CD4-positive, alpha-beta memory T cell (primary cell): Measurements from ENCODE around the gene ATXN7L1. TPM values are rescaled to one million over a fixed set of nuclear protein-coding genes. Genes with fewer than 3 reads are reported as not detected.

Source experiments
- CTCF ChIA-PET: fragments of 350-600 bp; sonication (Branson Sonifier 250); formaldehyde crosslinking; loops from one replicate; lab custom pipeline; 2021; ENCODE audit warnings: inconsistent platforms; ENCODE audit not compliant: partially characterized antibody; lab: Charles Lee
- POLR2A ChIA-PET: fragments of 350-600 bp; sonication (Branson Sonifier 250); formaldehyde crosslinking; loops from one replicate; lab custom pipeline; 2021; ENCODE audit not compliant: partially characterized antibody; lab: Charles Lee
- DNase-seq, 5 donors: peaks; one replicate each; pipeline versions ENCODE4 v3.0.0 to v3.0.0-alpha.2; 2020 to 2022; ENCODE audit warnings: mixed read lengths in 1 of 5
- H3K27ac ChIP-seq: one replicate; pipeline ENCODE4 v1.7.0; 2013; ENCODE audit warnings: low read depth, low read length
- H3K27me3 ChIP-seq: 2 replicates; pipeline ENCODE4 v1.7.0; 2013; ENCODE audit warnings: mild to moderate bottlenecking, low read length, moderate library complexity; ENCODE audit not compliant: insufficient read depth
- H3K36me3 ChIP-seq: 2 replicates; pipeline ENCODE4 v1.7.0; 2013; ENCODE audit warnings: mild to moderate bottlenecking, low read length, moderate library complexity; ENCODE audit not compliant: insufficient read depth
- H3K4me1 ChIP-seq: 2 replicates; pipeline ENCODE4 v1.7.0; 2013; ENCODE audit warnings: mild to moderate bottlenecking, low read length, moderate library complexity; ENCODE audit not compliant: insufficient read depth
- H3K4me3 ChIP-seq, 2 donors: one replicate each; pipeline ENCODE4 v1.7.0; 2013; ENCODE audit warnings: low read length in 2 of 2, mild to moderate bottlenecking in 1 of 2
- H3K9me3 ChIP-seq, 2 donors: one replicate each; pipeline ENCODE4 v1.7.0; 2013; ENCODE audit warnings: low read length in 2 of 2, control low read depth in 1 of 2; ENCODE audit not compliant: control insufficient read depth in 1 of 2
- H3K27ac Mint-ChIP-seq, 7 donors: one replicate each; pipeline ENCODE4 v1.8.0; 2020 to 2021; ENCODE audit warnings: mixed read lengths in 7 of 7, mild to moderate bottlenecking in 6 of 7, inconsistent platforms in 3 of 7, moderate library complexity in 3 of 7
- H3K27me3 Mint-ChIP-seq, 2 donors: one replicate each; pipeline ENCODE4 v1.8.0; 2020 to 2021; ENCODE audit warnings: mixed read lengths in 2 of 2
- H3K36me3 Mint-ChIP-seq, 2 donors: one replicate each; pipeline ENCODE4 v1.8.0; 2020 to 2021; ENCODE audit warnings: mixed read lengths in 2 of 2, inconsistent platforms in 1 of 2, mild to moderate bottlenecking in 1 of 2
- H3K4me1 Mint-ChIP-seq, 4 donors: one replicate each; pipeline ENCODE4 v1.8.0; 2020 to 2021; ENCODE audit warnings: mixed read lengths in 4 of 4, mild to moderate bottlenecking in 1 of 4
- H3K4me3 Mint-ChIP-seq, 8 donors: one replicate each; pipeline ENCODE4 v1.8.0; 2020 to 2021; ENCODE audit warnings: mixed read lengths in 8 of 8, mild to moderate bottlenecking in 7 of 8, moderate library complexity in 6 of 8, inconsistent platforms in 3 of 8
- H3K9me3 Mint-ChIP-seq, 8 donors: one replicate each; pipeline ENCODE4 v1.8.0; 2020 to 2021; ENCODE audit warnings: mixed read lengths in 8 of 8, mild to moderate bottlenecking in 5 of 8, inconsistent platforms in 3 of 8, moderate library complexity in 1 of 8
- intact Hi-C: fragments of 100-400 bp; cut with micrococcal nuclease; formaldehyde crosslinking; loops from one replicate; pipeline ENCODE4 v1.15.1; 2023
- polyA plus RNA-seq, 2 donors: library from polyadenylated mRNA; unstranded; fragments of 300-500 nt; fragmentation: Illumina TruSeq; gene quantifications; one replicate each; pipeline ENCODE4 v1.2.3, GENCODE V29; 2021
- total RNA-seq, 2 experiments: library from RNA; stranded (reverse); gene quantifications; one replicate each; pipeline ENCODE4 v1.2.3, GENCODE V29; 2021

The ATXN7L1 gene
- total and polyA plus RNA-seq, 4 experiments from 2014 or later: 8.7 to 62.2 (median 42.6) TPM

DNA sequence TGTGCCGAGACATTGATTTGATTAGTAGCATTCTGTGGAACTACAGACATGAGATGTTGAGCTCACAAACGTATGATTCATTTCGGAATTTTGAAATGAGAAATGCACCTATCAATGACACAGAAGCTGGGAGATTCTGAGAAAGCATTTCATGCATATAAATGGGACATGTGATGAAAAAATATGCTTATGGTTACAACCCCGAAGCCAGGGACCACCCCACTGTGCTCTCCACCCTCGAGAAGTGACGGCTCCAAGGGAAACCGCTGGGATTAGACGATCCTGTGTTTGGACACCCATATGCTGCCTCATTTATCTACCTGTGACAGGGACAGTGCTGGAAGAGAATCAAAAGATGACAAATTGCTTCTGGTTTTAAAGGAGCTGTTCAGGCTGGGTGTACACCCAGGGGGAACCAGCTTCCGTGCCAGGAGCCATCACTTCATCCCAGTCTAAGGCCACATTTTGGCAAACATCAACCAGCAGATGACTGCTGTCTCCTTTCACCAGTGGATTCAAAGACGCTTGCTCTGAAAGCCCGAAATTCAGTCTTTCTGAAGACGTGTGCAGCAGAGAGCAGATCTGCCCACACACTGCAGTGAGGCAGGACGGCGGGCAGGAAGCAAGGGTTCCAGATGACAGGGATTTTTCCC lies 109.9 kb downstream of the ATXN7L1 start:
- Mint-ChIP-seq H3K36me3 (peaks cover 0 to under 1% of the 10 kb centered on the region in 2 donors), H3K4me1 (peaks cover 21 to 31% (median 24%) of the 10 kb centered on the region in 4 donors), H3K27ac (peak overlapping the region in 3 of 7 donors; percentile 11 to 50 (median 31)), H3K27me3 (no peaks in the 10 kb centered on the region), H3K9me3 (no peaks in the 10 kb centered on the region), H3K4me3 (peak overlapping the region in 4 of 8 donors; percentile 11 to 48 (median 24))
- DNase-seq: no peak
- Histone ChIP-seq H3K27me3 (no peaks in the 10 kb centered on the region), H3K9me3 (no peaks in the 10 kb centered on the region), H3K27ac (no peak overlapping the region), H3K4me3 (no peak overlapping the region), H3K36me3 (no peaks in the 10 kb centered on the region), H3K4me1 (peaks cover 9% of the 10 kb centered on the region)
- ChIA-PET POLR2A (no interaction called here), CTCF (interaction anchor here (0.9 to 10.0 kb wide), 9 partner anchors 11 to 276 kb away, joined by 3 to 212 read pairs (median 3); no protein-coding TSS in a partner anchor)
- intact Hi-C loops: no loop called here

DNA sequence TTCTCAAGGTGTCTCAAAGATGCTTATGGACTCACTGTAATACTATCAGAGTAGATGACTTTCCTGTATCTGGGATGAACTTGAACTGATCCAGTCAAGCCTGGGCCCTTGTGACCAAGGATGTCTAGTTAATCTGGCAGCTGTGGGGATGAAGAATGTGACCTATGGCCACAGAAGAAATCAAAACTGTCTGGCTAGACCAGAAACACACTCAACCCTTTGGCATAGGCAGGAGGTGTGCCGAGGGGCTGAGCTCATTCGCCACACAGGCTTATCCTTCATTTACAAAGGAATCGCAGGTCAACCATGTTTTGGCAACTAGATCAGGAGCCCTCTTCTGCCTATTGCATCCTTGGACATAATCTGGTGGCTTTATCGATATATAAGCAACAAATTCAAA lies 110.6 kb downstream of the ATXN7L1 start:
- CTCF ChIA-PET: interaction anchor here (0.6 to 10.0 kb wide), 9 partner anchors 23 to 277 kb away, joined by 3 to 212 read pairs (median 3); no protein-coding TSS in a partner anchor
- POLR2A ChIA-PET: interaction anchor here (1.0 kb wide), 1 partner anchor 248 kb away, joined by 3 read pairs; no protein-coding TSS in a partner anchor
- Mint-ChIP-seq H3K27ac (no peak overlapping the region), H3K4me1 (peaks cover 28 to 38% (median 31%) of the 10 kb centered on the region in 4 donors), H3K36me3 (no peaks in the 10 kb centered on the region), H3K9me3 (no peaks in the 10 kb centered on the region), H3K4me3 (no peak overlapping the region), H3K27me3 (no peaks in the 10 kb centered on the region)
- peaks cover 16% of the 10 kb centered on the region for H3K4me1 ChIP-seq
- DNase-seq: no peak
- H3K27ac ChIP-seq: no peak overlapping the region
- no peaks in the 10 kb centered on the region for H3K9me3 ChIP-seq
- H3K36me3 ChIP-seq: no peaks in the 10 kb centered on the region
- H3K4me3 ChIP-seq: no peak overlapping the region
- H3K27me3 ChIP-seq: no peaks in the 10 kb centered on the region
- intact Hi-C loops: no loop called here

DNA sequence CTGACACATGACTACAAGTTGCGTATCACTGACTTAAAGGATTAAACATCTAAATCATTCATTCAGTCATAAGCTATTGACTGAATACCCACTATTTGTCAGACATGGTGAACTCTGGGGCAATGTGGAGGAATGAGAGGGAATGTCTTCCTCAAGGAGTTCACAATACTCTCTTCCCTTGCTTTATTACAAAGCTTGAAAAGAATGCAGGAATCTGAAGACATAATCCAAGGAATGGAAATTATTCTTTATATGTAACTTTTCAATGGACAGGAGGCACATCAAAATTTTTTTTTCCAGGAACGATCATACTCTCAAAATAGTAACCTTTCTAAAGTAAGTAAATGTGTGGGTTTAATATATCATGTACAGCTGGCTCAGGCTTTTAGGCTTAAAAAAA lies 111.9 kb downstream of the ATXN7L1 start:
- ChIA-PET POLR2A (no interaction called here), CTCF (interaction anchor here (0.9 to 10.0 kb wide), 13 partner anchors 9 to 278 kb away, joined by 3 to 212 read pairs (median 4); partner anchors contain the start of gene ATXN7L1)

DNA sequence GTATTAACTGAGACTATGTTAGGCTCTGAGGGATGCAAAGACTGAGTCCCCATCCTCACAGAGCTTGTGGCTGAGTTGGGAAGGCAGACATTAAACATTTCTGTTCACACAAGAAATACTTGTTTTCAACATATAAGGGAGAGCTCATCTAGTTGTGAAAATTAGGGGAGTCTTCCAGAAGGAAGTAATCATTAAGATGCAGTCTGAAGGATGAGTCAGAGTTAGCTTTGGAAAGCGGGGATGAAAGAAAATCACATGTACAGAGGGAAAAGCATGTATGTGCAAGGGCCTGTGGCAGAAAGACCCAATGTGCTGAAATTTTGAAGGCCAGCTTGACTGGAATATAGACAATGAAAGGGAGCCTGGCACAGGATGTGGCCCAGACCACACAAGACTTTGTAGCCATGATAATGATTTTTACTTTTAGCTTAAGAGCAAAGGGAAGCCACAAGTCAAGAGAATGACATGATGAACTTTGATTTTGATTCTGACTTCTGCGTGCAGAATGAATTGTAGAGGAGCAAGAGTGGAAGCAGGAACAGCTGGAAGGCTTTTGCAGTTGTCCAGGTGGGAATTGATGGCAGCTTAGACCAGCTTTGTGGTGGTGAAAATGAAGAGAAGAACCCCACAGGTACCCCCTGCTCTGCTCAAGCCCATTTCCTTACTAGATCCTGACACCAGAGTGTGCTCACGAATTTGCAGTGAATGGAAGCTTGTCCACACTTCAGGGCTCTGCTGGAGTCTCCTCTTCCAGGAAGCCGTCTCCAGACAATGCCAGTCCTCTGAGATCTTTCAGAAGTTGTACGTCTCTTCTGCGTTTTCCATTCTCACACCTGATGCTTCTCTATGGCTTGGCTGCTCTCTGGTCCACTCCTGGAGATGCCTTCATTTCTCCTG lies 115.6 kb downstream of the ATXN7L1 start:
- Mint-ChIP-seq H3K36me3 (peaks cover 0 to 3% of the 10 kb centered on the region in 2 donors), H3K9me3 (peaks cover 0 to 2% (median 0%) of the 10 kb centered on the region in 8 donors), H3K4me1 (peaks cover 35 to 53% (median 40%) of the 10 kb centered on the region in 4 donors), H3K27ac (peak overlapping the region in 6 of 7 donors; percentile 38 to 83 (median 60)), H3K4me3 (peak overlapping the region in 5 of 8 donors; percentile 3 to 58 (median 37)), H3K27me3 (no peaks in the 10 kb centered on the region)
- H3K9me3 ChIP-seq: no peaks in the 10 kb centered on the region
- CTCF ChIA-PET: interaction anchor here (0.6 to 10.0 kb wide), 78 partner anchors 8 to 393 kb away, joined by 3 to 212 read pairs (median 5); partner anchors contain the start of genes ATXN7L1 and CDHR3
- no peak overlapping the region for H3K27ac ChIP-seq
- no peaks in the 10 kb centered on the region for H3K36me3 ChIP-seq
- no peaks in the 10 kb centered on the region for H3K27me3 ChIP-seq
- H3K4me1 ChIP-seq: peaks cover 39% of the 10 kb centered on the region
- H3K4me3 ChIP-seq: no peak overlapping the region
- POLR2A ChIA-PET: interaction anchor here (0.6 to 3.3 kb wide), 15 partner anchors 19 to 284 kb away, joined by 3 to 25 read pairs (median 5); partner anchors contain the start of gene ATXN7L1
- DNase-seq: peak; percentile 44 to 56 (median 50)
- intact Hi-C loops: loop anchor here (1.0 to 5.0 kb wide), 9 partner anchors 48 to 392 kb away; partner anchors contain the start of gene ATXN7L1

More for the DNA sequence above, 111.9 kb downstream of the ATXN7L1 start:
- Mint-ChIP-seq H3K36me3 (no peaks in the 10 kb centered on the region), H3K9me3 (no peaks in the 10 kb centered on the region), H3K27ac (peak overlapping the region in 2 of 7 donors; percentile 8 to 23), H3K4me3 (no peak overlapping the region), H3K4me1 (peaks cover 38 to 47% (median 44%) of the 10 kb centered on the region in 4 donors), H3K27me3 (no peaks in the 10 kb centered on the region)
- no peaks in the 10 kb centered on the region for H3K36me3 ChIP-seq
- H3K4me3 ChIP-seq: no peak overlapping the region
- H3K4me1 ChIP-seq: peaks cover 29% of the 10 kb centered on the region
- no peak overlapping the region for H3K27ac ChIP-seq
- intact Hi-C loops: loop anchor here (5.0 kb wide), 2 partner anchors 77 to 388 kb away; no protein-coding TSS in a partner anchor
- no peaks in the 10 kb centered on the region for H3K9me3 ChIP-seq
- no peak for DNase-seq
- H3K27me3 ChIP-seq: no peaks in the 10 kb centered on the region

DNA sequence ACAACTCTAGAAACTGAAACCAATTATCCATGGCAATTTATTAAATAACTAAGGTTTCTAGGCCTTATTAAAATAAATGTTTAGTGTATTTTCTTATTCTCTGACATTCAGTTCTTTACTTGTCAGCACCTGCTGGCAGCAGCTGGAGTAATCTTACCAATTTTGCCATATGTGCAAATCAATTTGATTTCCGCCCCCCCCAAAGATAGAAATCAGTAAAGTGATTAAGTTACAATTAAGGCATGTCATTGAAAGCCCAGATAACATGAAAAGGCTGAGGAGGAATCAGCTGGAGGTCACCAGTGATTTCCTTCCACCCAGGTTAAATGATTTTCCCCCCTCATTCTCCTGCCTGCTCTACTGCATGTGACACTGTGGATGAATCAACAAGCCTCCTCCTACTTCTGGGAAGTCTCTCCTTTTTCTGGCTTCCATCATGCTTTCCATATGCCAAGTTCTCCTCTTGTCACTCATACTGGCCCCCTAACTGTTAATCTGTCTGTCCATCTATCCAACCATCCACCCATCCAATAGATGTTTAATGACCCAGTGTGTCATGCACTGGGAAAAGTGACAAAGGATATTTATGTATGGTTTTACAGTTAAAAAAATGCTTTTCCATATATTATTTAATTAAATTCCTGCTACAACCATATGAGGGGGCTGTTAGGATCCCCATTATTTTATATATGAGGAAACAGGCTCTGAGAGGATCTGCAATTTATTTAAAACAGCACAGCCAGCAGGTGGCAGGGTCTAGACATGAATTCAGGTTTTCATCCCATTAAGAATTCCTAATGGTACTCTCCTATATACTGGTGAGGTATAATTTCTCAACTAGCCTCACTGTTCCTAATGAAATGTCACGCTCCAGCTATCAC lies 116.5 kb downstream of the ATXN7L1 start:
- Histone ChIP-seq H3K27ac (no peak overlapping the region), H3K36me3 (no peaks in the 10 kb centered on the region), H3K4me3 (no peak overlapping the region), H3K4me1 (peaks cover 39% of the 10 kb centered on the region), H3K27me3 (no peaks in the 10 kb centered on the region), H3K9me3 (no peaks in the 10 kb centered on the region)
- Mint-ChIP-seq H3K9me3 (peaks cover 0 to 2% (median 0%) of the 10 kb centered on the region in 8 donors), H3K27me3 (no peaks in the 10 kb centered on the region), H3K27ac (peak overlapping the region in 6 of 7 donors; percentile 38 to 94 (median 78)), H3K4me1 (peaks cover 33 to 49% (median 39%) of the 10 kb centered on the region in 4 donors), H3K36me3 (peaks cover 0 to 3% of the 10 kb centered on the region in 2 donors), H3K4me3 (peak overlapping the region in 4 of 8 donors; percentile 8 to 67 (median 23))
- DNase-seq: peak in 2 of 5 donors; percentile 23 to 34
- ChIA-PET CTCF (interaction anchor here (0.6 to 10.0 kb wide), 70 partner anchors 9 to 406 kb away, joined by 3 to 212 read pairs (median 5); partner anchors contain the start of gene ATXN7L1), POLR2A (interaction anchor here (0.6 to 3.3 kb wide), 14 partner anchors 34 to 285 kb away, joined by 3 to 25 read pairs (median 6); partner anchors contain the start of gene ATXN7L1)
- intact Hi-C loops: loop anchor here (1.0 to 5.0 kb wide), 9 partner anchors 49 to 392 kb away; partner anchors contain the start of gene ATXN7L1

DNA sequence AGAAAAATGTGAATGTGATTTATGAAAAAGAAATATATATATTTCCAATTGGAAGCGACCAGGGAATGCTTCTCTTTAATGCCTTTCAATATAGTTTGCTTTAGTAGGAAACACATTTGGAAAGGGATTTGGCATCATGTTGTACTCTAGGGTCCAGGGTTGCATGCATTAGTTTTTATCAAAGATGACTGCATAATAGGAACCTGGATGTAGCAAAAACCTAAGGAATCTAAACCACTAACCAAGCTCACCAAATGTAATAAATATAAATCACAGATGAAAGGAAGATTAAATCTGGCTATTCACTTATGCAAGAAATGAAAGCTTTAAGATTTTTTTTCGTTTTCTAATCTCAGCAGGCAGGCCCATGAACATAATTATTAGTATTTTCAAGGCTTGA lies 120.0 kb downstream of the ATXN7L1 start:
- H3K27ac Mint-ChIP-seq: no peak overlapping the region
- Histone ChIP-seq H3K4me3 (no peak overlapping the region), H3K27ac (no peak overlapping the region), H3K9me3 (no peaks in the 10 kb centered on the region), H3K4me1 (peaks cover 29% of the 10 kb centered on the region), H3K27me3 (no peaks in the 10 kb centered on the region), H3K36me3 (no peaks in the 10 kb centered on the region)
- CTCF ChIA-PET: interaction anchor here (1.0 to 10.0 kb wide), 4 partner anchors 8 to 286 kb away, joined by 3 to 212 read pairs (median 4); no protein-coding TSS in a partner anchor
- peaks cover 21 to 35% (median 25%) of the 10 kb centered on the region in 4 donors for H3K4me1 Mint-ChIP-seq
- POLR2A ChIA-PET: no interaction called here
- no peak for DNase-seq
- intact Hi-C loops: no loop called here
- H3K9me3 Mint-ChIP-seq: peaks cover 0 to 2% (median 0%) of the 10 kb centered on the region in 8 donors
- H3K27me3 Mint-ChIP-seq: no peaks in the 10 kb centered on the region
- no peak overlapping the region for H3K4me3 Mint-ChIP-seq
- H3K36me3 Mint-ChIP-seq: peaks cover 0 to 11% of the 10 kb centered on the region in 2 donors
